Fibroblast of lung (primary cell): ENCODE data around the gene SIT1. TPM values are rescaled to one million over a fixed set of nuclear protein-coding genes. Genes with fewer than 3 reads are reported as not detected.

ENCODE experiments used
- DNase-seq, 2 donors: peaks; one replicate each; pipeline versions ENCODE4 v3.0.0 to v3.0.0-alpha.2; 2010; ENCODE audit warnings: low read depth in 2 of 2
- H2AFZ ChIP-seq: 2 replicates; pipeline ENCODE4 v1.5.1; 2012; ENCODE audit warnings: low read length, control low read depth, inconsistent platforms
- H3K27ac ChIP-seq: 2 replicates; pipeline ENCODE4 v1.5.1; 2011; ENCODE audit warnings: low read length, control low read depth; ENCODE audit not compliant: insufficient read depth
- H3K27me3 ChIP-seq: 2 replicates; pipeline ENCODE4 v1.5.1; 2011; ENCODE audit warnings: mild to moderate bottlenecking, low read length; ENCODE audit not compliant: control insufficient read depth, insufficient read depth
- H3K36me3 ChIP-seq: 2 replicates; pipeline ENCODE4 v1.5.1; 2011; ENCODE audit warnings: low read length; ENCODE audit not compliant: control insufficient read depth, insufficient read depth
- H3K4me1 ChIP-seq: 2 replicates; pipeline ENCODE4 v1.5.1; 2011; ENCODE audit warnings: low read length; ENCODE audit not compliant: control insufficient read depth, insufficient read depth; ENCODE audit errors: extremely low read depth
- H3K4me2 ChIP-seq: 2 replicates; pipeline ENCODE4 v1.5.1; 2011; ENCODE audit warnings: low read length, control low read depth; ENCODE audit not compliant: insufficient read depth; ENCODE audit errors: extremely low read depth
- H3K4me3 ChIP-seq, 4 experiments: fragments of 200-600 bp in 1 of 4; sonication (generic) in 1 of 4; replicated peaks in 1 of 4; 2 replicates each; pipeline ENCODE4 v1.5.1; 2011 to 2016; ENCODE audit warnings: low read length in 4 of 4, low read depth in 3 of 4, mild to moderate bottlenecking in 3 of 4, control low read depth in 2 of 4, inconsistent platforms in 1 of 4, mixed read lengths in 1 of 4; ENCODE audit not compliant: insufficient read depth in 1 of 4; ENCODE audit errors: control extremely low read depth in 1 of 4
- H3K79me2 ChIP-seq: 2 replicates; pipeline ENCODE4 v1.5.1; 2012; ENCODE audit warnings: mild to moderate bottlenecking, low read length, inconsistent platforms; ENCODE audit not compliant: control insufficient read depth, insufficient read depth
- H3K9ac ChIP-seq: 2 replicates; pipeline ENCODE4 v1.5.1; 2011; ENCODE audit warnings: mild to moderate bottlenecking, low read length, control low read depth; ENCODE audit not compliant: insufficient read depth
- H3K9me3 ChIP-seq: 2 replicates; pipeline ENCODE4 v1.5.1; 2012; ENCODE audit warnings: low read depth, low read length; ENCODE audit not compliant: control insufficient read depth, insufficient read depth
- H4K20me1 ChIP-seq: 2 replicates; pipeline ENCODE4 v1.5.1; 2011; ENCODE audit warnings: low read length; ENCODE audit not compliant: control insufficient read depth, insufficient read depth; ENCODE audit errors: extremely low read depth
- EZH2 ChIP-seq: IDR thresholded peaks from 2 replicates; pipeline ENCODE4 v1.5.1; 2012; ENCODE audit warnings: low read length, control low read depth, mild to moderate bottlenecking; ENCODE audit errors: missing control alignments
- polyA plus RNA-seq, 2 donors: library from polyadenylated mRNA; depleted of rRNA in 1 of 2; stranded (reverse) in 1 of 2; unstranded in 1 of 2; fragments of >200 nt; gene quantifications; 2 replicates each; pipeline ENCODE4 v1.2.1, GENCODE V29; 2011 to 2012; ENCODE audit warnings: missing spikeins in 1 of 2
- total RNA-seq: library from RNA; depleted of rRNA; stranded (reverse); fragments of >200 nt; gene quantifications from 2 replicates; pipeline ENCODE4 v1.2.1, GENCODE V29; 2014
- TF ChIP-seq, protein P1 (sequence below), 2 donors: IDR thresholded peaks in 1 of 2; conservative IDR thresholded peaks in 1 of 2; 1 replicate in 1 of 2; 2 replicates in 1 of 2; pipeline ENCODE4 v1.5.1; 2011 to 2012; ENCODE audit warnings: low read length in 2 of 2, control low read depth in 1 of 2, inconsistent platforms in 1 of 2, low read depth in 1 of 2, mild to moderate bottlenecking in 1 of 2

The SIT1 gene
- total and polyA plus RNA-seq, 2 donors (not counting 1 experiment from before 2014, with no cell fraction given): 0.17 TPM; not detected in 1

DNA sequence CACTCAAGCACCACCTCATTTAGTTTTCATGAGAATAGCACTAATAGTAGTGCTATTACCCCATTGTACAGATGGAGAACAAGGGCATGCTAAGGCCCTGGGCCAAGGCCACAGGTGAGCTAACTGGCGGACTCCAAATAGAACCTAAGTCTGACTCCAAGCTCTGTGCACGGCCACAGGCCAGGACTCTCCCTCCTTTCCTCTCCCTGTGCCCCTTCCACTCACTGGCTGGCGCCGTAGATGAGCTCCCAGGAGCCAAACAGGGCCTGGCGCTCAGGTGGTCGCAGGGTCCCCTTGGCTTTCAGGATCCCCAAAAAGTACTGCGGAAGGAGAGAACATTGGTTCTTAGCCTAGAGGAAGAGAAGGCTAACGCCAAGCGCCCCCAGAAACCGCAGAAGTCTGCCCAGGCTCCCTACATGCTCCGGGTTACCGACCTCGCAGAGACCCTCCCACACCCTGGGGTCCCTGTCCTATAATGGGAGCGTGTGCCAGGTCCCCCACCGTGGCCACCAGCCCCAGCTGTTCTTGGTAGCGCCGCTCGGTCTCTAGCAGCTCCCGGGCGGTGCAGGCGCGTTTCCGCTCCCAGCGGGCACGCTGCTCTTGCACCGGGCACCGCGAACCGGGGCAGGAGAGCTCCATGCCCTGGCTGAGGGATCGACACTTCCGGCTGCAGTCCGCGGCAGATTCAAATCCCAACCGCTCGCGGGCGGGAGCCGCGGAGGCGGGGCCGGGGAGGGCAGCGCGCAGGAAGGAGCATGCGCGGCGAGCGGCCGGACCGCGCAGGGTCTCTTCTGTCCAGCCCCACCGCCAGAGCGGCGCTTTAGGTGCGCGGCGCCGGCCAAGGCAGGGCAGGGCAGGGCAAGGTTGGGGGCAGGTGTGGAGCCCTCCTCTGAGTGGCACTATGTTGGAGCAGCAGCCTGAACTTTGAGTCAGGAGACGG lies 14.1 kb upstream of the SIT1 start, which contains the start of gene ARHGEF39:
Gene ARHGEF39 (minus strand): TSS at position 665 of the 940 bp plus-strand sequence. CDS start 26 bp downstream, at position 639.
- peak within 1 kb of the TSS; percentile 62 for H3K27ac ChIP-seq
- H3K4me2 ChIP-seq: peak within 1 kb of the TSS; percentile 97
- H3K9me3 ChIP-seq: no peaks in the 10 kb centered on the region
- H3K36me3 ChIP-seq: peaks cover 2% of the 10 kb centered on the region
- peak within 1 kb of the TSS; percentile 60 for H3K9ac ChIP-seq
- peak; percentile 70 to 74 for DNase-seq
- peaks cover 10% of the 10 kb centered on the region for H3K79me2 ChIP-seq
- no peaks in the 10 kb centered on the region for H3K27me3 ChIP-seq
- H3K4me1 ChIP-seq: peaks cover 15% of the 10 kb centered on the region
- peak within 1 kb of the TSS; percentile 52 to 73 (median 63) for H3K4me3 ChIP-seq
- peak within 1 kb of the TSS; percentile 77 for H2AFZ ChIP-seq
- TF ChIP-seq EZH2: no peak
- TF ChIP-seq, protein P1, sequence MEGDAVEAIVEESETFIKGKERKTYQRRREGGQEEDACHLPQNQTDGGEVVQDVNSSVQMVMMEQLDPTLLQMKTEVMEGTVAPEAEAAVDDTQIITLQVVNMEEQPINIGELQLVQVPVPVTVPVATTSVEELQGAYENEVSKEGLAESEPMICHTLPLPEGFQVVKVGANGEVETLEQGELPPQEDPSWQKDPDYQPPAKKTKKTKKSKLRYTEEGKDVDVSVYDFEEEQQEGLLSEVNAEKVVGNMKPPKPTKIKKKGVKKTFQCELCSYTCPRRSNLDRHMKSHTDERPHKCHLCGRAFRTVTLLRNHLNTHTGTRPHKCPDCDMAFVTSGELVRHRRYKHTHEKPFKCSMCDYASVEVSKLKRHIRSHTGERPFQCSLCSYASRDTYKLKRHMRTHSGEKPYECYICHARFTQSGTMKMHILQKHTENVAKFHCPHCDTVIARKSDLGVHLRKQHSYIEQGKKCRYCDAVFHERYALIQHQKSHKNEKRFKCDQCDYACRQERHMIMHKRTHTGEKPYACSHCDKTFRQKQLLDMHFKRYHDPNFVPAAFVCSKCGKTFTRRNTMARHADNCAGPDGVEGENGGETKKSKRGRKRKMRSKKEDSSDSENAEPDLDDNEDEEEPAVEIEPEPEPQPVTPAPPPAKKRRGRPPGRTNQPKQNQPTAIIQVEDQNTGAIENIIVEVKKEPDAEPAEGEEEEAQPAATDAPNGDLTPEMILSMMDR (conservative IDR thresholded peaks at IDR 0.05 in 1 of 2, IDR thresholded peaks at IDR 0.05 in 1 of 2; ENCODE audit: low read depth in 1 of 2, low read length in 2 of 2): peak in 1 of 2 donors; percentile 17
- no peaks in the 10 kb centered on the region for H4K20me1 ChIP-seq

DNA sequence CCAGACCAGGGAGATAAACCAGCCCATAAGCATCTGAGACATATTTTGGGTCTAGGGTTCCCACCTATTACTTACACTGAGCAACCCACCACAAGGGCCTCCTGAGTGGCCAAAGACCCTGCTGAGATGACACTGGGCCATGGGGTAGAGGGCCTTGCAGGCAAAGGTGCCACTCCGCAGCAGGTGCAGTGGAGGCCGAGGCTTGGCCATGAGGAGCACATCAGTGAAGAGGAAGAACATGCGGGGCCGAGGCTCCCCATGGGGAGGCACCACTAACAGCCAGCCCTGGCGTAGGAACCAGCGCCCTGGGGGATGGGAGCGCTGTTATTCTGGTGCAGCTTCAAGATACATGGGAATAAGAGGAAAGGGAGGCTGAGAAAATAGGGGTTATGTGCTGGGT lies 11.7 kb upstream of the SIT1 start:
- Histone ChIP-seq H3K4me3 (no peak overlapping the region), H3K9me3 (no peaks in the 10 kb centered on the region), H3K79me2 (peaks cover 18% of the 10 kb centered on the region), H2AFZ (no peak overlapping the region), H3K36me3 (peaks cover 2% of the 10 kb centered on the region), H3K27me3 (no peaks in the 10 kb centered on the region), H3K4me2 (no peak overlapping the region), H3K4me1 (peaks cover 21% of the 10 kb centered on the region), H3K27ac (no peak overlapping the region), H4K20me1 (no peaks in the 10 kb centered on the region), H3K9ac (no peak overlapping the region)
- DNase-seq: no peak
- TF ChIP-seq, protein P1 (conservative IDR thresholded peaks at IDR 0.05 in 1 of 2, IDR thresholded peaks at IDR 0.05 in 1 of 2; ENCODE audit: low read depth in 1 of 2, low read length in 2 of 2): no peak
- no peak for TF ChIP-seq EZH2

DNA sequence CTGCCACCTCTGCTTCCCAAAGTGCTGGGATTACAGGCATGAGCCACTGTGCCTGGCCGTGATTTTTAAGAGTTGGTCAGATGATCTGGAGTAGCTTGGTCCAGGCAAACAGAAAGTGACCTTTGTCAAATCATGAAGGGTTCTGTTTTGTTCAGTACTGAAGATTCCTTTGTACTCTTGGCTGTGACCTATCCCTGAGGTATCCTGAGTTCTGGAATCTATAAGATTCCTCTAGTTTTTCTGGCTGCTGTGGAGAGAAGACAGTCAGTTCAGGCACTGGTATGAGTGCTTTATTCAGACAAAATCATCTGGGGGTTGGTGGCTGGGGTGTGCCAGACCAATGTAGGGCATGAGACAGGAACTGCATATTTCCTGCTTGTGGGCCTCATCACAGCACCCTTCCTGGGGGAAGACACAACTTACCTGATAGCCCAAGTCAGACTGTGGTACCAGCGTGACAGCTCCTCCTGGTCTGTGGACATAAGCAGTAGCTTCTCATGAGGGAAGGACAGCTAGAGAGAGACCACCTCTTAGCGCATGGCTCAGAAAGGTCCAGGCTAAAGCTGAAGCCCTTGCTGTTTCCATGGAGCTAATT lies 11.1 kb upstream of the SIT1 start:
- Histone ChIP-seq H3K9ac (no peak overlapping the region), H2AFZ (no peak overlapping the region), H3K4me2 (no peak overlapping the region), H3K27me3 (no peaks in the 10 kb centered on the region), H3K9me3 (no peaks in the 10 kb centered on the region), H3K79me2 (peaks cover 18% of the 10 kb centered on the region), H3K27ac (peak overlapping the region; percentile 5), H3K4me1 (peaks cover 21% of the 10 kb centered on the region), H4K20me1 (no peaks in the 10 kb centered on the region), H3K36me3 (peaks cover 2% of the 10 kb centered on the region), H3K4me3 (no peak overlapping the region)
- no peak for TF ChIP-seq EZH2
- TF ChIP-seq, protein P1 (conservative IDR thresholded peaks at IDR 0.05 in 1 of 2, IDR thresholded peaks at IDR 0.05 in 1 of 2; ENCODE audit: low read depth in 1 of 2, low read length in 2 of 2): no peak
- DNase-seq: no peak
